ENCODE results near the gene CHFR.
"Not testable (repeated sequence)": the region's sequence is repeated elsewhere in the genome, so short reads cannot be mapped to it uniquely, and the experiment has no call there.

Gene CHFR

GRCh38 chr12:132797820-132798570 is 89.4 kb downstream of the CHFR start:
- Histone ChIP-seq H3K4me3 (replicated peaks; ENCODE audit: low read depth, low read length) (no peak overlapping the region), H3K27me3 (replicated peaks; ENCODE audit: control insufficient read depth, insufficient read depth, low read length) (no peaks in the 10 kb centered on the region), H3K36me3 (ENCODE audit: control insufficient read depth, insufficient read depth, low read length) (peaks cover 42% of the 10 kb centered on the region)
- no peak for DNase-seq (ENCODE audit: extremely low read depth, insufficient read length)
- no peak for TF ChIP-seq CTCF (IDR thresholded peaks at IDR 0.05; ENCODE audit: insufficient read depth, low read length, poor library complexity, severe bottlenecking)

- Histone ChIP-seq H3K27me3 (replicated peaks; ENCODE audit: control insufficient read depth, insufficient read depth, low read length) (no peaks in the 10 kb centered on the region), H3K36me3 (ENCODE audit: control insufficient read depth, insufficient read depth, low read length) (peaks cover 39% of the 10 kb centered on the region), H3K4me3 (replicated peaks; ENCODE audit: low read depth, low read length) (no peak overlapping the region)
- TF ChIP-seq CTCF (IDR thresholded peaks at IDR 0.05; ENCODE audit: insufficient read depth, low read length, poor library complexity, severe bottlenecking), result no peak
- no peak for DNase-seq (ENCODE audit: extremely low read depth, insufficient read length)
These were observed 91.6 kb downstream of the CHFR start for GRCh38 chr12:132795847-132796246.

GRCh38 chr12:132791940-132792339 is 95.5 kb downstream of the CHFR start:
- H3K4me3 ChIP-seq (replicated peaks; ENCODE audit: low read depth, low read length); H3K27me3 ChIP-seq (replicated peaks; ENCODE audit: control insufficient read depth, insufficient read depth, low read length); DNase-seq (ENCODE audit: extremely low read depth, insufficient read length): not testable (repeated sequence)
- peaks cover 33% of the 10 kb centered on the region for H3K36me3 ChIP-seq (ENCODE audit: control insufficient read depth, insufficient read depth, low read length)

- no peak for DNase-seq (ENCODE audit: extremely low read depth, insufficient read length)
- Histone ChIP-seq H3K27me3 (replicated peaks; ENCODE audit: control insufficient read depth, insufficient read depth, low read length) (no peaks in the 10 kb centered on the region), H3K4me3 (replicated peaks; ENCODE audit: low read depth, low read length) (no peak overlapping the region), H3K36me3 (ENCODE audit: control insufficient read depth, insufficient read depth, low read length) (peaks cover 33% of the 10 kb centered on the region)
- TF ChIP-seq CTCF (IDR thresholded peaks at IDR 0.05; ENCODE audit: insufficient read depth, low read length, poor library complexity, severe bottlenecking), result no peak
These were observed 98.3 kb downstream of the CHFR start for GRCh38 chr12:132789099-132789471.

- no peak for DNase-seq (ENCODE audit: extremely low read depth, insufficient read length)
- Histone ChIP-seq H3K27me3 (replicated peaks; ENCODE audit: control insufficient read depth, insufficient read depth, low read length) (no peaks in the 10 kb centered on the region), H3K36me3 (ENCODE audit: control insufficient read depth, insufficient read depth, low read length) (peaks cover 33% of the 10 kb centered on the region), H3K4me3 (replicated peaks; ENCODE audit: low read depth, low read length) (no peak overlapping the region)
- TF ChIP-seq CTCF (IDR thresholded peaks at IDR 0.05; ENCODE audit: insufficient read depth, low read length, poor library complexity, severe bottlenecking), result no peak
These were observed 98.9 kb downstream of the CHFR start for GRCh38 chr12:132788375-132789098.

GRCh38 chr12:132787877-132788276 is 99.5 kb downstream of the CHFR start:
- no peaks in the 10 kb centered on the region for H3K27me3 ChIP-seq (replicated peaks; ENCODE audit: control insufficient read depth, insufficient read depth, low read length)
- H3K36me3 ChIP-seq (ENCODE audit: control insufficient read depth, insufficient read depth, low read length), result peaks cover 37% of the 10 kb centered on the region
- TF ChIP-seq CTCF (IDR thresholded peaks at IDR 0.05; ENCODE audit: insufficient read depth, low read length, poor library complexity, severe bottlenecking), result no peak
- H3K4me3 ChIP-seq (replicated peaks; ENCODE audit: low read depth, low read length), result no peak overlapping the region
- DNase-seq (ENCODE audit: extremely low read depth, insufficient read length), result no peak
